Endothelial cell of umbilical vein (primary cell): ENCODE results near the gene NADSYN1. TPM values are rescaled to one million over a fixed set of nuclear protein-coding genes. Genes with fewer than 3 reads are reported as not detected.

ENCODE experiments used
- BruUV-seq: library from RNA; stranded (reverse); fragments of 400-500 nt; replicated peaks from 2 replicates; lab custom pipeline; 2021; lab: Mats Ljungman, UMichigan
- CTCF ChIA-PET: fragments of 300-600, 350-600 bp; sonication (Branson Sonifier 250); formaldehyde crosslinking; loops from one replicate; lab custom pipeline; 2021; ENCODE audit warnings: antibody characterized with exemption, inconsistent platforms; lab: Charles Lee
- POLR2A ChIA-PET: fragments of 300-600, 350-600 bp; sonication (Branson Sonifier 250); formaldehyde crosslinking; loops from one replicate; lab custom pipeline; 2021; ENCODE audit warnings: antibody characterized with exemption, inconsistent platforms; lab: Charles Lee
- DNase-seq: peaks from one replicate; pipeline ENCODE4 v3.0.0-alpha.2; 2011; ENCODE audit warnings: low read depth, low spot score
- FAIRE-seq: peaks from 2 replicates; lab custom pipeline; 2011; peaks lifted over from hg19 to GRCh38; lab: Jason Lieb, UNC
- H2AFZ ChIP-seq: 2 replicates; pipeline ENCODE4 v1.6.0; 2012; ENCODE audit warnings: low read depth, low read length, control low read depth, inconsistent platforms
- H3K27ac ChIP-seq: 2 replicates; pipeline ENCODE4 v1.5.1; 2011; ENCODE audit warnings: low read depth, mild to moderate bottlenecking, control low read depth, low read length, moderate library complexity; ENCODE audit not compliant: insufficient read depth
- H3K27me3 ChIP-seq, 2 experiments: 2 replicates each; pipeline versions ENCODE4 v1.6.0 to v1.6.1; 2011; ENCODE audit warnings: low read length in 2 of 2, mixed read lengths in 1 of 2; ENCODE audit not compliant: control insufficient read depth in 2 of 2, insufficient read depth in 2 of 2
- H3K36me3 ChIP-seq, 2 experiments: 2 replicates in 1 of 2; 3 replicates in 1 of 2; pipeline ENCODE4 v1.5.1; 2011; ENCODE audit warnings: low read length in 2 of 2, mild to moderate bottlenecking in 1 of 2, moderate library complexity in 1 of 2; ENCODE audit not compliant: control insufficient read depth in 2 of 2, insufficient read depth in 2 of 2; ENCODE audit errors: extremely low read depth in 1 of 2
- H3K4me1 ChIP-seq: 3 replicates; pipeline ENCODE4 v1.5.1; 2011; ENCODE audit warnings: mild to moderate bottlenecking, low read length; ENCODE audit not compliant: control insufficient read depth, insufficient read depth; ENCODE audit errors: extremely low read depth
- H3K4me2 ChIP-seq: 2 replicates; pipeline ENCODE4 v1.6.1; 2011; ENCODE audit warnings: low read length, control low read depth, mixed read lengths; ENCODE audit not compliant: insufficient read depth
- H3K4me3 ChIP-seq, 3 experiments: fragments of 200-600 bp in 1 of 3; sonication (generic), shearing (Covaris generic) in 1 of 3; replicated peaks in 1 of 3; 2 replicates each; pipeline ENCODE4 v1.5.1; 2011 to 2016; ENCODE audit warnings: control low read depth in 3 of 3, low read length in 3 of 3, mild to moderate bottlenecking in 2 of 3, inconsistent platforms in 1 of 3, low read depth in 1 of 3, moderate library complexity in 1 of 3; ENCODE audit not compliant: insufficient read depth in 1 of 3
- H3K79me2 ChIP-seq: 2 replicates; pipeline ENCODE4 v1.6.0; 2012; ENCODE audit warnings: low read length, inconsistent platforms; ENCODE audit not compliant: control insufficient read depth, insufficient read depth
- H3K9ac ChIP-seq: replicated peaks from 2 replicates; pipeline ENCODE3; 2011; ENCODE audit warnings: low read length, control low read depth; ENCODE audit not compliant: insufficient read depth; ENCODE audit errors: extremely low read depth
- H3K9me1 ChIP-seq: replicated peaks from 3 replicates; pipeline ENCODE4 v1.6.0; 2011; ENCODE audit warnings: mild to moderate bottlenecking, low read length; ENCODE audit not compliant: control insufficient read depth, insufficient read depth; ENCODE audit errors: extremely low read depth
- H3K9me3 ChIP-seq: replicated peaks from 2 replicates; pipeline ENCODE4 v1.5.1; 2012; ENCODE audit warnings: low read length, inconsistent platforms; ENCODE audit not compliant: control insufficient read depth, insufficient read depth
- H4K20me1 ChIP-seq: replicated peaks from 2 replicates; pipeline ENCODE3; 2011; ENCODE audit warnings: mild to moderate bottlenecking, low read length; ENCODE audit not compliant: control insufficient read depth, insufficient read depth; ENCODE audit errors: extremely low read depth
- CTCF ChIP-seq, 2 donors: IDR thresholded peaks; 1 replicate in 1 of 2; 2 replicates in 1 of 2; pipeline ENCODE4 v1.5.1; 2011; ENCODE audit warnings: low read length in 2 of 2, mild to moderate bottlenecking in 2 of 2, moderate library complexity in 2 of 2, control low read depth in 1 of 2, inconsistent platforms in 1 of 2, low read depth in 1 of 2; ENCODE audit not compliant: insufficient read depth in 1 of 2; ENCODE audit errors: extremely low read depth in 1 of 2
- EZH2 ChIP-seq: IDR thresholded peaks from 2 replicates; pipeline ENCODE4 v1.6.1; 2012; ENCODE audit warnings: borderline replicate concordance, low read depth, mild to moderate bottlenecking, moderate library complexity, low read length, inconsistent platforms; ENCODE audit not compliant: severe bottlenecking
- FOS ChIP-seq: IDR thresholded peaks from 2 replicates; pipeline ENCODE4 v1.6.1; 2011; ENCODE audit warnings: mild to moderate bottlenecking, low read length, moderate library complexity, borderline replicate concordance; ENCODE audit not compliant: insufficient read depth
- GATA2 ChIP-seq: IDR thresholded peaks from 2 replicates; pipeline ENCODE4 v1.7.0; 2011; ENCODE audit warnings: low read depth, mild to moderate bottlenecking, moderate library complexity, mixed read lengths, low read length; ENCODE audit not compliant: insufficient read length, insufficient read depth
- JUN ChIP-seq: IDR thresholded peaks from 2 replicates; pipeline ENCODE4 v1.6.1; 2011; ENCODE audit warnings: borderline replicate concordance, low read depth; ENCODE audit not compliant: insufficient read length, insufficient read depth
- MAX ChIP-seq: IDR thresholded peaks from 2 replicates; pipeline ENCODE4 v1.6.1; 2011; ENCODE audit not compliant: insufficient read depth, insufficient read length
- MYC ChIP-seq: IDR thresholded peaks from one replicate; pipeline ENCODE4 v1.6.1; 2011; ENCODE audit warnings: mild to moderate bottlenecking, low read depth, low read length
- POLR2A ChIP-seq: IDR thresholded peaks from 2 replicates; pipeline ENCODE4 v1.6.1; 2012; ENCODE audit warnings: low read depth, mild to moderate bottlenecking, control low read depth, low read length
- POLR2AphosphoS5 ChIP-seq: IDR thresholded peaks from 2 replicates; pipeline ENCODE4 v1.6.1; 2012; ENCODE audit warnings: low read depth, mild to moderate bottlenecking, control low read depth, low read length, moderate library complexity; ENCODE audit not compliant: insufficient read depth
- dilution Hi-C: fragments of 300-500 bp; cut with MboI; formaldehyde crosslinking; loops from one replicate; pipeline ENCODE4 v1.15.0; 2019; ENCODE audit warnings: low sequenced_read_pairs; ENCODE audit not compliant: extremely low pct_ligation_motif_present
- intact Hi-C: fragments of 100-400 bp; cut with micrococcal nuclease; formaldehyde crosslinking; loops from one replicate; pipeline ENCODE4 v1.10.0; 2022
- polyA plus RNA-seq, 4 experiments: library from polyadenylated mRNA; depleted of rRNA in 3 of 4; stranded (reverse) in 3 of 4; unstranded in 1 of 4; fragments of >200 nt; gene quantifications; 2 replicates each; pipeline versions ENCODE4 v1.2.1 to v1.2.3, GENCODE V29; 2011 to 2012; ENCODE audit warnings: missing spikeins in 1 of 4
- total RNA-seq: library from RNA; stranded (reverse); gene quantifications from 2 replicates; pipeline ENCODE4 v1.2.3, GENCODE V29; 2021

The NADSYN1 gene
- total and polyA plus RNA-seq, 2 donors (not counting 3 experiments of a cell fraction or from before 2014, with no cell fraction given), result 77.5 to 99.2 TPM

GRCh38 chr11:71425409-71425808 lies 27.6 kb upstream of the NADSYN1 start:
- POLR2A ChIA-PET, result no interaction called here

More at GRCh38 chr11:71425409-71425808, 27.6 kb upstream of the NADSYN1 start:
- Histone ChIP-seq H3K4me2 (no peak overlapping the region), H3K79me2 (no peaks in the 10 kb centered on the region), H3K27ac (no peak overlapping the region), H3K4me1 (no peaks in the 10 kb centered on the region), H3K4me3 (no peak overlapping the region), H3K27me3 (peaks cover 0 to 2% of the 10 kb centered on the region in 2 experiments), H2AFZ (no peak overlapping the region), H3K36me3 (no peaks in the 10 kb centered on the region), H3K9ac (no peak overlapping the region), H4K20me1 (no peaks in the 10 kb centered on the region), H3K9me1 (no peaks in the 10 kb centered on the region), H3K9me3 (no peaks in the 10 kb centered on the region)
- no TSS peak for BruUV-seq
- CTCF ChIA-PET, result interaction anchor here (1.5 kb wide), 1 partner anchor 138 kb away, joined by 3 read pairs; no protein-coding TSS in a partner anchor
- TF ChIP-seq MYC, result no peak
- TF ChIP-seq GATA2, result no peak
- TF ChIP-seq JUN, result no peak
- no peak for TF ChIP-seq POLR2AphosphoS5
- no peak for TF ChIP-seq FOS
- no peak for TF ChIP-seq MAX
- TF ChIP-seq CTCF (IDR thresholded peaks at IDR 0.05; ENCODE audit: extremely low read depth in 1 of 2, insufficient read depth in 1 of 2, low read depth in 1 of 2, low read length in 2 of 2), result no peak
- no peak for TF ChIP-seq EZH2
- no peak for TF ChIP-seq POLR2A
- dilution Hi-C loops, result no loop called here
- FAIRE-seq (no peak), DNase-seq (no peak)
- intact Hi-C loops, result no loop called here
